Fibroblast of lung (primary cell): ENCODE measurements around the gene UQCRHL. TPM values are rescaled to one million over a fixed set of nuclear protein-coding genes. Genes with fewer than 3 reads are reported as not detected.

Experiments used
- DNase-seq, 2 donors: peaks; one replicate each; pipeline versions ENCODE4 v3.0.0 to v3.0.0-alpha.2; 2010; ENCODE audit warnings: low read depth in 2 of 2
- H2AFZ ChIP-seq: 2 replicates; pipeline ENCODE4 v1.5.1; 2012; ENCODE audit warnings: low read length, control low read depth, inconsistent platforms
- H3K27ac ChIP-seq: 2 replicates; pipeline ENCODE4 v1.5.1; 2011; ENCODE audit warnings: low read length, control low read depth; ENCODE audit not compliant: insufficient read depth
- H3K27me3 ChIP-seq: 2 replicates; pipeline ENCODE4 v1.5.1; 2011; ENCODE audit warnings: mild to moderate bottlenecking, low read length; ENCODE audit not compliant: control insufficient read depth, insufficient read depth
- H3K36me3 ChIP-seq: 2 replicates; pipeline ENCODE4 v1.5.1; 2011; ENCODE audit warnings: low read length; ENCODE audit not compliant: control insufficient read depth, insufficient read depth
- H3K4me1 ChIP-seq: 2 replicates; pipeline ENCODE4 v1.5.1; 2011; ENCODE audit warnings: low read length; ENCODE audit not compliant: control insufficient read depth, insufficient read depth; ENCODE audit errors: extremely low read depth
- H3K4me2 ChIP-seq: 2 replicates; pipeline ENCODE4 v1.5.1; 2011; ENCODE audit warnings: low read length, control low read depth; ENCODE audit not compliant: insufficient read depth; ENCODE audit errors: extremely low read depth
- H3K4me3 ChIP-seq, 4 experiments: fragments of 200-600 bp in 1 of 4; sonication (generic) in 1 of 4; replicated peaks in 1 of 4; 2 replicates each; pipeline ENCODE4 v1.5.1; 2011 to 2016; ENCODE audit warnings: low read length in 4 of 4, low read depth in 3 of 4, mild to moderate bottlenecking in 3 of 4, control low read depth in 2 of 4, inconsistent platforms in 1 of 4, mixed read lengths in 1 of 4; ENCODE audit not compliant: insufficient read depth in 1 of 4; ENCODE audit errors: control extremely low read depth in 1 of 4
- H3K79me2 ChIP-seq: 2 replicates; pipeline ENCODE4 v1.5.1; 2012; ENCODE audit warnings: mild to moderate bottlenecking, low read length, inconsistent platforms; ENCODE audit not compliant: control insufficient read depth, insufficient read depth
- H3K9ac ChIP-seq: 2 replicates; pipeline ENCODE4 v1.5.1; 2011; ENCODE audit warnings: mild to moderate bottlenecking, low read length, control low read depth; ENCODE audit not compliant: insufficient read depth
- H3K9me3 ChIP-seq: 2 replicates; pipeline ENCODE4 v1.5.1; 2012; ENCODE audit warnings: low read depth, low read length; ENCODE audit not compliant: control insufficient read depth, insufficient read depth
- H4K20me1 ChIP-seq: 2 replicates; pipeline ENCODE4 v1.5.1; 2011; ENCODE audit warnings: low read length; ENCODE audit not compliant: control insufficient read depth, insufficient read depth; ENCODE audit errors: extremely low read depth
- CTCF ChIP-seq, 2 donors: IDR thresholded peaks in 1 of 2; conservative IDR thresholded peaks in 1 of 2; 1 replicate in 1 of 2; 2 replicates in 1 of 2; pipeline ENCODE4 v1.5.1; 2011 to 2012; ENCODE audit warnings: low read length in 2 of 2, control low read depth in 1 of 2, inconsistent platforms in 1 of 2, low read depth in 1 of 2, mild to moderate bottlenecking in 1 of 2
- EZH2 ChIP-seq: IDR thresholded peaks from 2 replicates; pipeline ENCODE4 v1.5.1; 2012; ENCODE audit warnings: low read length, control low read depth, mild to moderate bottlenecking; ENCODE audit errors: missing control alignments
- polyA plus RNA-seq, 2 donors: library from polyadenylated mRNA; depleted of rRNA in 1 of 2; stranded (reverse) in 1 of 2; unstranded in 1 of 2; fragments of >200 nt; gene quantifications; 2 replicates each; pipeline ENCODE4 v1.2.1, GENCODE V29; 2011 to 2012; ENCODE audit warnings: missing spikeins in 1 of 2
- total RNA-seq: library from RNA; depleted of rRNA; stranded (reverse); fragments of >200 nt; gene quantifications from 2 replicates; pipeline ENCODE4 v1.2.1, GENCODE V29; 2014

Gene UQCRHL
- total and polyA plus RNA-seq, 2 donors (not counting 1 experiment from before 2014, with no cell fraction given): 1.3 to 7.8 TPM

- Histone ChIP-seq H4K20me1 (no peaks in the 10 kb centered on the region), H3K9ac (peak overlapping the region; percentile 93), H3K27ac (peak overlapping the region; percentile 90), H3K36me3 (no peaks in the 10 kb centered on the region), H2AFZ (peak overlapping the region; percentile 78), H3K4me1 (peaks cover 2% of the 10 kb centered on the region), H3K9me3 (no peaks in the 10 kb centered on the region), H3K79me2 (peaks cover 69% of the 10 kb centered on the region), H3K4me2 (peak overlapping the region; percentile 99), H3K27me3 (no peaks in the 10 kb centered on the region), H3K4me3 (peak overlapping the region; percentile 69 to 93 (median 90))
- DNase-seq: peak; percentile 46 to 72
- TF ChIP-seq EZH2 (no peak), CTCF (conservative IDR thresholded peaks at IDR 0.05 in 1 of 2, IDR thresholded peaks at IDR 0.05 in 1 of 2; ENCODE audit: low read depth in 1 of 2, low read length in 2 of 2) (no peak)
Observed at GRCh38 chr1:15849775-15850324, 42.4 kb upstream of the UQCRHL start.

GRCh38 chr1:15848929-15849774 lies 41.7 kb upstream of the UQCRHL start:
- Histone ChIP-seq H3K36me3 (no peaks in the 10 kb centered on the region), H3K27ac (peak overlapping the region; percentile 90), H3K4me2 (peak overlapping the region; percentile 99), H3K9me3 (no peaks in the 10 kb centered on the region), H4K20me1 (no peaks in the 10 kb centered on the region), H3K79me2 (peaks cover 62% of the 10 kb centered on the region), H2AFZ (peak overlapping the region; percentile 78), H3K4me1 (peaks cover 2% of the 10 kb centered on the region), H3K27me3 (no peaks in the 10 kb centered on the region), H3K9ac (peak overlapping the region; percentile 93), H3K4me3 (peak overlapping the region; percentile 69 to 93 (median 90))
- TF ChIP-seq EZH2: no peak
- no peak for TF ChIP-seq CTCF (conservative IDR thresholded peaks at IDR 0.05 in 1 of 2, IDR thresholded peaks at IDR 0.05 in 1 of 2; ENCODE audit: low read depth in 1 of 2, low read length in 2 of 2)
- peak; percentile 77 to 83 for DNase-seq

- Histone ChIP-seq H3K4me1 (peaks cover 2% of the 10 kb centered on the region), H3K36me3 (no peaks in the 10 kb centered on the region), H3K27ac (peak overlapping the region; percentile 90), H3K4me3 (peak overlapping the region; percentile 69 to 93 (median 90)), H3K27me3 (no peaks in the 10 kb centered on the region), H2AFZ (peak overlapping the region; percentile 52), H3K79me2 (peaks cover 54% of the 10 kb centered on the region), H3K9ac (peak overlapping the region; percentile 93), H3K9me3 (no peaks in the 10 kb centered on the region), H3K4me2 (peak overlapping the region; percentile 90), H4K20me1 (no peaks in the 10 kb centered on the region)
- no peak for TF ChIP-seq CTCF (conservative IDR thresholded peaks at IDR 0.05 in 1 of 2, IDR thresholded peaks at IDR 0.05 in 1 of 2; ENCODE audit: low read depth in 1 of 2, low read length in 2 of 2)
- TF ChIP-seq EZH2: no peak
- DNase-seq: peak in 1 of 2 donors; percentile 39
Observed at GRCh38 chr1:15848143-15848928, 40.9 kb upstream of the UQCRHL start.
